ENCODE results near the gene ARL15. TPM values are rescaled to one million over a fixed set of nuclear protein-coding genes. Genes with fewer than 3 reads are reported as not detected.
A peak's percentile ranks its signal among the peaks of the same experiment; 100 is the strongest.

ARL15 gene
- total and polyA plus RNA-seq, 2 donors (not counting 3 experiments of a cell fraction or from before 2014, with no cell fraction given): 11.9 to 24.4 TPM

- CTCF ChIA-PET: interaction anchor here (3.6 kb wide), 1 partner anchor 16 kb away, joined by 14 read pairs; no protein-coding TSS in a partner anchor
Measured at GRCh38 chr5:54259981-54260380, 50.4 kb downstream of the ARL15 start.

GRCh38 chr5:54259090-54259489 lies 51.3 kb downstream of the ARL15 start:
- Histone ChIP-seq H2AFZ (ENCODE audit: low read depth, low read length) (no peak overlapping the region), H3K9me1 (replicated peaks; ENCODE audit: control insufficient read depth, extremely low read depth, insufficient read depth, low read length) (no peaks in the 10 kb centered on the region), H3K36me3 (ENCODE audit: control insufficient read depth in 2 of 2, extremely low read depth in 1 of 2, insufficient read depth in 2 of 2, low read length in 2 of 2) (no peaks in the 10 kb centered on the region), H3K27me3 (ENCODE audit: control insufficient read depth in 2 of 2, insufficient read depth in 2 of 2, low read length in 2 of 2) (no peaks in the 10 kb centered on the region), H3K4me1 (ENCODE audit: control insufficient read depth, extremely low read depth, insufficient read depth, low read length) (peaks cover 4% of the 10 kb centered on the region), H3K4me3 (replicated peaks in 1 of 3; ENCODE audit: insufficient read depth in 1 of 3, low read depth in 1 of 3, low read length in 3 of 3) (no peak overlapping the region), H4K20me1 (replicated peaks; ENCODE audit: control insufficient read depth, extremely low read depth, insufficient read depth, low read length) (no peaks in the 10 kb centered on the region), H3K79me2 (ENCODE audit: control insufficient read depth, insufficient read depth, low read length) (no peaks in the 10 kb centered on the region), H3K9ac (replicated peaks; ENCODE audit: extremely low read depth, insufficient read depth, low read length) (no peak overlapping the region), H3K4me2 (ENCODE audit: insufficient read depth, low read length) (no peak overlapping the region), H3K9me3 (replicated peaks; ENCODE audit: control insufficient read depth, insufficient read depth, low read length) (no peaks in the 10 kb centered on the region), H3K27ac (ENCODE audit: insufficient read depth, low read depth, low read length) (no peak overlapping the region)
- BruUV-seq (replicated peaks): no TSS peak
- no peak for DNase-seq (ENCODE audit: low read depth, low spot score)
- ChIA-PET POLR2A (no interaction called here), CTCF (interaction anchor here (0.8 to 3.6 kb wide), 3 partner anchors 15 to 161 kb away, joined by 3 to 14 read pairs (median 7); no protein-coding TSS in a partner anchor)
- TF ChIP-seq EZH2 (IDR thresholded peaks at IDR 0.05; ENCODE audit: borderline replicate concordance, low read depth, low read length, severe bottlenecking): no peak
- TF ChIP-seq POLR2A (IDR thresholded peaks at IDR 0.05; ENCODE audit: low read depth, low read length): no peak
- TF ChIP-seq FOS (IDR thresholded peaks at IDR 0.05; ENCODE audit: borderline replicate concordance, insufficient read depth, low read length): peak; percentile 48
- intact Hi-C loops (cut with micrococcal nuclease): no loop called here
- dilution Hi-C loops (cut with MboI; ENCODE audit: extremely low pct_ligation_motif_present, low sequenced_read_pairs): no loop called here
- FAIRE-seq: no peak

More at GRCh38 chr5:54259981-54260380, 50.4 kb downstream of the ARL15 start:
- H3K9me3 ChIP-seq (replicated peaks; ENCODE audit: control insufficient read depth, insufficient read depth, low read length): no peaks in the 10 kb centered on the region
- H3K4me1 ChIP-seq (ENCODE audit: control insufficient read depth, extremely low read depth, insufficient read depth, low read length): peaks cover 4% of the 10 kb centered on the region
- dilution Hi-C loops (cut with MboI; ENCODE audit: extremely low pct_ligation_motif_present, low sequenced_read_pairs) (no loop called here), intact Hi-C loops (cut with micrococcal nuclease) (no loop called here)
- no peaks in the 10 kb centered on the region for H3K27me3 ChIP-seq (ENCODE audit: control insufficient read depth in 2 of 2, insufficient read depth in 2 of 2, low read length in 2 of 2)
- POLR2A ChIA-PET: no interaction called here
- no peak overlapping the region for H2AFZ ChIP-seq (ENCODE audit: low read depth, low read length)
- no peak for FAIRE-seq
- H4K20me1 ChIP-seq (replicated peaks; ENCODE audit: control insufficient read depth, extremely low read depth, insufficient read depth, low read length): no peaks in the 10 kb centered on the region
- H3K4me3 ChIP-seq (replicated peaks in 1 of 3; ENCODE audit: insufficient read depth in 1 of 3, low read depth in 1 of 3, low read length in 3 of 3): no peak overlapping the region
- DNase-seq (ENCODE audit: low read depth, low spot score): no peak
- no peak overlapping the region for H3K4me2 ChIP-seq (ENCODE audit: insufficient read depth, low read length)
- H3K9ac ChIP-seq (replicated peaks; ENCODE audit: extremely low read depth, insufficient read depth, low read length): no peak overlapping the region
- no peaks in the 10 kb centered on the region for H3K36me3 ChIP-seq (ENCODE audit: control insufficient read depth in 2 of 2, extremely low read depth in 1 of 2, insufficient read depth in 2 of 2, low read length in 2 of 2)
- no TSS peak for BruUV-seq (replicated peaks)
- TF ChIP-seq FOS (IDR thresholded peaks at IDR 0.05; ENCODE audit: borderline replicate concordance, insufficient read depth, low read length): no peak
- TF ChIP-seq EZH2 (IDR thresholded peaks at IDR 0.05; ENCODE audit: borderline replicate concordance, low read depth, low read length, severe bottlenecking): no peak
- no peak for TF ChIP-seq POLR2A (IDR thresholded peaks at IDR 0.05; ENCODE audit: low read depth, low read length)
- no peak for TF ChIP-seq POLR2AphosphoS5 (IDR thresholded peaks at IDR 0.05; ENCODE audit: insufficient read depth, low read depth, low read length)
- TF ChIP-seq, protein P1, sequence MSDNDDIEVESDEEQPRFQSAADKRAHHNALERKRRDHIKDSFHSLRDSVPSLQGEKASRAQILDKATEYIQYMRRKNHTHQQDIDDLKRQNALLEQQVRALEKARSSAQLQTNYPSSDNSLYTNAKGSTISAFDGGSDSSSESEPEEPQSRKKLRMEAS (IDR thresholded peaks at IDR 0.05; ENCODE audit: insufficient read depth, insufficient read length): no peak
- no peak for TF ChIP-seq MYC (IDR thresholded peaks at IDR 0.05; ENCODE audit: low read depth, low read length)
- no peaks in the 10 kb centered on the region for H3K79me2 ChIP-seq (ENCODE audit: control insufficient read depth, insufficient read depth, low read length)
- H3K27ac ChIP-seq (ENCODE audit: insufficient read depth, low read depth, low read length): no peak overlapping the region
- H3K9me1 ChIP-seq (replicated peaks; ENCODE audit: control insufficient read depth, extremely low read depth, insufficient read depth, low read length): no peaks in the 10 kb centered on the region

Data from endothelial cell of umbilical vein (primary cell).